Mesodermal cell (in vitro differentiated cells): ENCODE results near the gene VAT1.
A peak's percentile ranks its signal among the peaks of the same experiment; 100 is the strongest.
"Not testable (repeated sequence)": the region's sequence is repeated elsewhere in the genome, so short reads cannot be mapped to it uniquely, and the experiment has no call there.

Source experiments
- H3K27ac ChIP-seq: 2 replicates; pipeline ENCODE4 v1.7.0; 2013; ENCODE audit warnings: mild to moderate bottlenecking, low read depth, low read length, moderate library complexity; ENCODE audit not compliant: severe bottlenecking
- H3K36me3 ChIP-seq: 2 replicates; pipeline ENCODE4 v1.7.1; 2013; ENCODE audit warnings: mild to moderate bottlenecking, low read length, moderate library complexity; ENCODE audit not compliant: control insufficient read depth, insufficient read depth
- H3K4me1 ChIP-seq: one replicate; pipeline ENCODE4 v1.7.1; 2013; ENCODE audit warnings: mild to moderate bottlenecking, low read length; ENCODE audit not compliant: insufficient read depth, control insufficient read depth, poor library complexity, severe bottlenecking
- H3K4me3 ChIP-seq: 2 replicates; pipeline ENCODE4 v1.7.0; 2013; ENCODE audit warnings: low read length, control low read depth, mild to moderate bottlenecking; ENCODE audit not compliant: insufficient read depth, poor library complexity, severe bottlenecking; ENCODE audit errors: extremely low read depth
- H3K9me3 ChIP-seq: 2 replicates; pipeline ENCODE4 v1.7.1; 2013; ENCODE audit warnings: mild to moderate bottlenecking, low read length, moderate library complexity; ENCODE audit not compliant: control insufficient read depth
- WGBS, 2 experiments: methylation state at CpG; one replicate each; pipeline ENCODE4 v1.1.5; 2013; ENCODE audit warnings: missing lambda C conversion rate in 2 of 2; ENCODE audit not compliant: insufficient coverage in 2 of 2; 5-methylcytosine and 5-hydroxymethylcytosine counted together

The VAT1 gene

DNA sequence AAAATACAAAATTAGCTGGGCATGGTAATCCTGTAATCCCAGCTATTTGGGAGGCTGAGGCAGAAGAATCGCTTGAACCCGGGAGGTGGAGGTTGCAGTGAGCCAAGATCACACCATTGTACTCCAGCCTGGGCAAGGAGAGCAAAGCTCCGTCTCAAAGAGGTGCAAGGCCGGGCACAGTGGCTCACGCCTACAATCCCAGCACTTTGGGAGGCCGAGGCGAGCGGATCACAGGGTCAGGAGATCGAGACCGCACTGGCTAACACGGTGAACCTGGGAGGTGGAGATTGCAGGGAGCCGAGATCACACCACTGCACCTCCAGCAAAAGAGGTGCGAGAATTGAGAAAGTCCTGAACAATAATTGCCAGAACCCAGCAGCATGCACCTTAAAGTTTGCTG is 21.3 kb downstream of the VAT1 start:
- H3K4me3 ChIP-seq, H3K9me3 ChIP-seq: not testable (repeated sequence)
- 96% methylated on average over 13 of the region's 13 CpGs for WGBS, 2 experiments
- Histone ChIP-seq H3K36me3 (peaks cover 54% of the 10 kb centered on the region), H3K27ac (peak overlapping the region; percentile 23), H3K4me1 (peaks cover 31% of the 10 kb centered on the region)

DNA sequence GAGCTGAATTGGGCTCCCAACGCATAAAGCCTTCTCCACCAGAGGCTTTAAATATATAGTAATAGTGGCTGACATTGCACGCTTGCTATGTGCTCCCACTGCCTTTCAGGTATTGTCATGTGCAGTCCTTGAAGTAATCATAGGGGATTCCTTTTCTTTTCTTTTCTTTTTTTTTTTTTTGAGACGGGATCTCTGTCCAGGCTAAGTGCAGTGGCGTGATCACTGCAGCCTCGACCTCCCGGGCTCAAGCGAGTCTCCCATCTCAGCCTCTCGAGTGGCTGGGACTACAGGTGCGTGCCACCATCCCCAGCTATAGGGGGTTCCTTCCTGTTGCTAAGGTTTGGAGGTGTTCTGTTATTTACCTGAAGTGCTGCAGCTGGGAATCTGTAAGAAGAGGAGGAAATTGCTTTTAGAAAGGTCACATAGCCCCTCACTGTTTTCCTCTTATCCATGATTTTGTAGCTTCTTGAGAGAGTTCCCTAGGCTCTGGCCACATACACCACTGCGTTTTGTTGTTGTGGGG is 23.1 kb downstream of the VAT1 start:
- peak overlapping the region; percentile 92 for H3K4me3 ChIP-seq
- H3K9me3 ChIP-seq, result no peaks in the 10 kb centered on the region
- H3K27ac ChIP-seq, result peak overlapping the region; percentile 99
- WGBS, 2 experiments, result 6 to 23% methylated on average over 5 to 7 of the region's 10 CpGs
- H3K4me1 ChIP-seq, result peaks cover 31% of the 10 kb centered on the region
- peaks cover 58% of the 10 kb centered on the region for H3K36me3 ChIP-seq

DNA sequence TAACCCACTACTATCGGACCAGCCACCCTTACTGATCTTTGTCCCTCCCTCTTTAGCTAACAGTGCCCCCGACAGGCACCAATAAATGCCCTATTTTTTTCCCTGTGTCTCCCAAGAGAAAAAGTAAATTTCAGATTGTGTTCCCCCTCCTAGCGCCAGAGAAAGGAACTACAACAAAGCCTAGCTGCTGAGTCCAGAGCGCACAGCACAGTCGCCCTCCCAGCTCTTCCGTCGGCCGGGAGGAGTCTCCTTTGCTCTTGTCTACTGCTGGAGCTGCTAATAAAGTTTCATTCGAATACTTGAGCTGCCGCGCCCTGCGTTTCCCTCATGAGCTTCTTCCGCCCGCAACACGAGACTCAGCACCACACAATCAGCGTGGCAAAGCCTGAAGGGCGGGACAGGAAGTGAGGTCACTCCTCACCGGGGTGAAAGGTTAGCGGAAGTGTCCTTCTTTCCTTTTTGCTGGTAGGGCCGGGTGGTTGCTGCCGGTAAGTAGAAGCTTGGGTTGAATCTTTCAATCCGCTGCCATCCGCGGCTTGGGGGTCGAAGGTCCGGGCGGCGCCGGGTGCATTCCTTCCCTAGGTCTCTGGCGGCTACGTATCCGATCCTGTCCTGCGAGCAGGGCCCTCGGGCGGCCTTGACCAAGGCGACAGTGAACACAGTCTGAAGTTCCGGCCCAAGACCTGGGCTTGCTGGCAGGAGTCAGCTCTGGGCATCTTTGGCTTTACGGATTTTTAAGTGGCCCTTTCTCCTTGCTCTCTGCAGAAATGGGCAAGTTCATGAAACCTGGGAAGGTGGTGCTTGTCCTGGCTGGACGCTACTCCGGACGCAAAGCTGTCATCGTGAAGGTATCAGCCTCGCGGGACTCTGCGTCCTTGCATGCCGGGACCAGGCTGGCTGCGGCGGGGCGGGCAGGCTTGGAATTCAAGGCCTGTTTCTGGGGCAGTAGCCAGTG is 23.9 kb downstream of the VAT1 start, which contains the start of gene RPL27:
Gene RPL27 (plus strand): TSS at position 436 of the 955 bp plus-strand sequence. CDS start 332 bp downstream, at position 768.
- peak within 1 kb of the TSS; percentile 99 for H3K27ac ChIP-seq
- peak within 1 kb of the TSS; percentile 92 for H3K4me3 ChIP-seq
- H3K36me3 ChIP-seq, result peaks cover 57% of the 10 kb centered on the region
- 0 to 1% methylated on average over 42 to 46 of the region's 49 CpGs for WGBS, 2 experiments
- H3K9me3 ChIP-seq, result no peaks in the 10 kb centered on the region
- peaks cover 25% of the 10 kb centered on the region for H3K4me1 ChIP-seq

DNA sequence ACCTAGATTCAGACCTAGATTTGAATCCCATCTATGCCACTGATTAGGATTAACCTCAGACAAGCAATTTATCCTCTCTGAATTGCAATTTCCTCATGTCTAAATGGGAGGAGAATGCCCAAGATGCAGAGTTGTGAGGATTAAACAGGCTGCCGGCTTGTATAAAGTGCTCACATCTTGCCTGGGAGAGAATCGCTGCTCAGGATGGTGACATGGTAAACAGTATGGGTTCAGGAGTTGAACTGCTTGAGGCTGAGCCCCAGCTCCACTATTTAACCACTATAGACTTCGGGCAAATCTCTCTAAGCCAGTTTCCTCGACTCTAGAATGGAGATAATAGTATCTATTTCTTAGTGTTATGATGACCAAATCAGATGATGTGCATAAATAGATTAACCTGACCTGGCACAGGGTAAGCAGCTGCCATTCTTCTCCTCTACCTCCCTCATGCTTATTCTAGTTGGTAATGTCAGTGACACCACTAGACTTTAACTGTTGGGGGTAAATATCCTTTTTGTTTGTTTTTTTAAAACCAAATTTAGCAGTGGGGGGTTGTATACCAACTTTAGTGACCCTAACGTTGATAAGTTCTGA is 24.7 kb downstream of the VAT1 start:
- peak overlapping the region; percentile 99 for H3K27ac ChIP-seq
- peak overlapping the region; percentile 32 for H3K4me3 ChIP-seq
- H3K4me1 ChIP-seq, result peaks cover 23% of the 10 kb centered on the region
- 50% methylated on average over 1 to 3 of the region's 5 CpGs for WGBS, 2 experiments
- peaks cover 57% of the 10 kb centered on the region for H3K36me3 ChIP-seq
- no peaks in the 10 kb centered on the region for H3K9me3 ChIP-seq

DNA sequence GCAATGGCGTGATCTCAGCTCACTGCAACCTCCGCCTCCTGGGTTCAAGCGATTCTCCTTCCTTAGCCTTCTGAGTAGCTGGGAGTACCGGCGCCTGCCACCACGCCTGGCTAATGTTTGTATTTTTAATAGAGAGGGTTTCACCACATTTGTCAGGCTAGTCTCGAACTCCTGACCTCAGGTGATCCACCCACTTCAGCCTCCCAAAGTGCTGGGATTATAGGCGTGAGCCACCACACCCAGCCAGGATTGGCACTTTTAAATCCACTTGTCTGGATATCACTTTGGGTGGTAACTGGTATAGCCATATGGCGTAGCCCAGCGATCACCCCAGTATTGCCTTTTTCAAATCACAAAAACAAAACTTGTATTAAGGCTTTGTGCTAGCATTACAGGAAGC is 28.3 kb downstream of the VAT1 start:
- peaks cover 59% of the 10 kb centered on the region for H3K36me3 ChIP-seq
- not testable (repeated sequence) for H3K27ac ChIP-seq, H3K9me3 ChIP-seq, H3K4me3 ChIP-seq, H3K4me1 ChIP-seq
- 83 to 90% methylated on average over 2 to 7 of the region's 10 CpGs for WGBS, 2 experiments

DNA sequence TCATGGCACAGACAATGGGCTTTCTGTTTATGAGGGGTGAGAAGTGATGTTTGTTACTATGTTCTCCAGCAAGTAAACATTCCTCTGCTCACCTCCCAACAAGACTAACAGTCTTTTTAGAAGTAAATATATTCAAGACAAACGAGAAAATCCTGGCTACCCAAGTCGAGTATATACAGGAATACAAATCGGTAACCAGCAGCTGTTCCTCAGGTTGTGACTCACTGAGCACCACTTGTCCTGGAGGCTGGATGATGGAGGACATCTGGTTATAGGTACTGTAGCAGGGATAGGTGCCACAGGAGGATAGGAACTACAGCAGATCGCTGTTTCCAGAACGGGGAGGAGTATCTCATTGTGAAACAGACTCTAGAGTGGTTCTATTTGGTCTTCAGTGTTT is 29.3 kb downstream of the VAT1 start:
- no peak overlapping the region for H3K4me3 ChIP-seq
- no peaks in the 10 kb centered on the region for H3K9me3 ChIP-seq
- H3K27ac ChIP-seq, result no peak overlapping the region
- 93% methylated on average over 4 to 5 of the region's 5 CpGs for WGBS, 2 experiments
- H3K4me1 ChIP-seq, result no peaks in the 10 kb centered on the region
- peaks cover 70% of the 10 kb centered on the region for H3K36me3 ChIP-seq

DNA sequence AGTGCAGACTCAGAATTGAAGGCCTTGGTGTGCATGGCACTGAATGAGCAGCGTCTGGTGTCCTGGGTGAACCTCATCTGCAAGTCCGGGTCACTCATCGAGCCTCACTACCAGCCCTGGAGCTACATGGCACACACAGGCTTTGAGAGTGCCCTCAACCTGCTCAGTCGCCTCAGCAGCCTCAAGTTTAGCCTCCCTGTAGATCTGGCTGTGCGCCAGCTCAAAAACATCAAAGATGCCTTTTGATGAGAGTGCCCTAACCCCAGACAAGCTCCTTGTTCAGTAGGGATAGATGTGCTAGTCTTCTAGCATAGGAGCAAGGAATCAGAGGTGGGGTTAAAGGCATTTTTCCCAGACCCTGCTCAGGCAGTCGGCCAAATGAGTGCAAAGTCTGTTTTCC is 30.7 kb downstream of the VAT1 start:
- peaks cover 83% of the 10 kb centered on the region for H3K36me3 ChIP-seq
- no peak overlapping the region for H3K4me3 ChIP-seq
- H3K4me1 ChIP-seq, result no peaks in the 10 kb centered on the region
- H3K9me3 ChIP-seq, result no peaks in the 10 kb centered on the region
- WGBS, 2 experiments, result 94 to 99% methylated on average over 6 of the region's 6 CpGs
- no peak overlapping the region for H3K27ac ChIP-seq

DNA sequence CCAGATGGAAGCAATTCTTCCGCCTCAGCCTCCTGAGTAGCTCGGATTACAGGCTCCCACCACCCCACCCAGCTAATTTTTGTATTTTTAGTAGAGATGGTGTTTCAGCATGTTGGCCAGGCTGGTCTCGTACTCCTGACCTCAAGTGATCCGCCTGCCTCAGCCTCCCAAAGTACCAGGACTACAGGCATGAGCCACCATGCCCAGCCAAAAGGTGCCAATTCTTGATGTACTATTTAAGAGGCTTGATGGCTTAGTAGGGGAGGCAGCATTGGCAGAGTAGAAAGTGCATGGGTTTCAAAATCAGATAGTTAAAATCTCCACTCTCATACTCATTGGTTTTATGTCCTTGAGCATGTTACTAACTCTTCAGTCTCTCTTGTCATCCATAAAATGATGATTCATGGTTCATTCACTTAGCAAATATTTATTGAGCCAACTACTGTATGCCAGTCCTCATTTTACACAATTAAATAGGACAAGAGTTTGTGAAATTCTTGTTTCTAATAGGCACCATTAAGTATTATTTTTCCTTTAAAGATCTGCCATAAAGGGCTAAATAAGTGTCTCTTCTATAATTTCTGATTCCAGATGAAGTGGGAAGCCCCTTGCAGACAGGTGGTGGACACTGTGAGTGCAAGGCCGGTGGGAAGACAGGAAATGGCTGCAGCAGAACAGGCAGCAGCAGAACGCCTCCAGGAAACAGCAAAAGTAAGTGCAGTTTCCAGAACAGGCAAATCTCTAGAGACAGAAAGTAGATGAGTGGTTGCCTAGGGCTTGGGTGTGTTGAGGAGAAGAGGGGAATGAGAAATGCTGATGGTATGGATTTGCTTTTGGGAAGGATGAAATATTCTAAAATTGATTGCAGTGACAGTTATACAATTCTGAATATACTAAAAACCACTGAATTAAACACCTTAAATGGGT is 32.2 kb downstream of the VAT1 start:
- H3K36me3 ChIP-seq, result peaks cover 93% of the 10 kb centered on the region
- 95 to 98% methylated on average over 4 to 5 of the region's 6 CpGs for WGBS, 2 experiments
- H3K4me1 ChIP-seq, result no peaks in the 10 kb centered on the region
- H3K27ac ChIP-seq, result no peak overlapping the region
- no peaks in the 10 kb centered on the region for H3K9me3 ChIP-seq
- H3K4me3 ChIP-seq, result no peak overlapping the region

DNA sequence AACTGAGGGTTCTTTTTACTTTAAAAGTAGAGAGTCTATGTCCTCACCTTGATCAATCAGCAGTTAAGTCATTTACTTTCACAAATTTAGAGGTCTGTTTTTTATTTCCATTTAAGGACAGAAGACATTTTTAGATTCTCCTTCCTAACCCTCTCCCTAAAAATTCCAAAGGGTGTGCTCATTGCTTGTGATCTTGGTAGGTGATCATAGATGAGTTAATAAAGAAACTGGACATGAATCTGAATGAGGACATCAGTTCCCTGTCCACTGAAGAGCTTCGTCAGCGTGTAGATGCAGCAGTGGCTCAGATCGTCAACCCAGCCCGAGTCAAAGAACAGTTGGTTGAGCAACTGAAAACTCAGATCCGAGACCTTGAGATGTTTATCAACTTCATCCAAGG is 33.0 kb downstream of the VAT1 start:
- no peaks in the 10 kb centered on the region for H3K4me1 ChIP-seq
- peaks cover 93% of the 10 kb centered on the region for H3K36me3 ChIP-seq
- H3K4me3 ChIP-seq, result no peak overlapping the region
- no peak overlapping the region for H3K27ac ChIP-seq
- no peaks in the 10 kb centered on the region for H3K9me3 ChIP-seq
- 96% methylated on average over 4 of the region's 5 CpGs; no CpG with 5 or more reads in 1 of the 2 experiments for WGBS, 2 experiments

DNA sequence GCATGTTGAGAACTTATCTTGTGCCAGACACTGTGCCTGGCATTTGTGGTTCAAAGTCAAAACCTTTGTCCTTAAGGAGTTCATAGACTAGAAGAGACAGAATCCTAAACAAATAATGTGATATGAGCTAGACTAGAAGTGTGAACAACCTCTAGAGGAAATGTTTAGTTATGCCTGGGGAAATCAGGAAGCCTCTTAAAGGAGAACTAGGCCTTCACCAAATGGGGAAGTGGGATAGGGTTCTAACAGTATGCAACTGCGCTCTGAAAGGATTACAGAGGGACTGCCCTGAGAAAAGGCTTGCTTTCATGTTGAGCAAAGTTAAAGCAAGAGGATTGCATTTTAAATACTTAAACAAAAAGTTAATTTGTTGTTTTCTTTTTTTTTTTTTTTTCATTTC is 37.0 kb downstream of the VAT1 start:
- Histone ChIP-seq H3K9me3 (no peaks in the 10 kb centered on the region), H3K4me1 (no peaks in the 10 kb centered on the region), H3K27ac (no peak overlapping the region), H3K4me3 (no peak overlapping the region), H3K36me3 (peaks cover 70% of the 10 kb centered on the region)
- WGBS, 2 experiments, result no CpG with 5 or more reads among the region's 1 CpG
